ENCODE data around the gene CCDC85A. TPM values are rescaled to one million over a fixed set of nuclear protein-coding genes. Genes with fewer than 3 reads are reported as not detected.

The CCDC85A gene
- total and polyA plus RNA-seq, 12 donors = 0.13 to 1.1 (median 0.65) TPM; not detected in 1

- no peak for DNase-seq
- no peak for TF ChIP-seq CTCF (IDR thresholded peaks at IDR 0.05)
- no peak for TF ChIP-seq POLR2A (IDR thresholded peaks at IDR 0.05)
- 49 to 69% (median 66%) methylated on average over 2 of the region's 2 CpGs for WGBS, 4 donors
- intact Hi-C loops (cut with DNase I) = no loop called here
- Histone ChIP-seq H3K4me3 (no peak overlapping the region), H3K9me3 (replicated peaks in 1 of 3) (no peaks in the 10 kb centered on the region), H3K36me3 (replicated peaks in 1 of 2) (no peaks in the 10 kb centered on the region), H3K4me1 (replicated peaks in 1 of 2) (no peaks in the 10 kb centered on the region), H3K27ac (no peak overlapping the region), H3K27me3 (no peaks in the 10 kb centered on the region)
Measured at GRCh38 chr2:56361844-56362243, 178.1 kb downstream of the CCDC85A start.

- DNase-seq = no peak
- no peak for TF ChIP-seq POLR2A (IDR thresholded peaks at IDR 0.05)
- TF ChIP-seq CTCF (IDR thresholded peaks at IDR 0.05) = no peak
- Histone ChIP-seq H3K4me3 (no peak overlapping the region), H3K9me3 (replicated peaks in 1 of 3) (no peaks in the 10 kb centered on the region), H3K27ac (no peak overlapping the region), H3K4me1 (replicated peaks in 1 of 2) (no peaks in the 10 kb centered on the region), H3K27me3 (no peaks in the 10 kb centered on the region), H3K36me3 (replicated peaks in 1 of 2) (no peaks in the 10 kb centered on the region)
- 57 to 69% (median 60%) methylated on average over 2 of the region's 2 CpGs for WGBS, 4 donors
- intact Hi-C loops (cut with DNase I) = no loop called here
Measured at GRCh38 chr2:56364902-56365301, 181.1 kb downstream of the CCDC85A start.

- no peaks in the 10 kb centered on the region for H3K36me3 ChIP-seq (replicated peaks in 1 of 2)
- H3K27ac ChIP-seq = no peak overlapping the region
- 73 to 84% (median 76%) methylated on average over 2 of the region's 2 CpGs for WGBS, 4 donors
- H3K4me3 ChIP-seq = no peak overlapping the region
- intact Hi-C loops (cut with DNase I) = no loop called here
- DNase-seq = no peak
- TF ChIP-seq POLR2A (IDR thresholded peaks at IDR 0.05) = no peak
- no peak for TF ChIP-seq CTCF (IDR thresholded peaks at IDR 0.05)
- no peaks in the 10 kb centered on the region for H3K9me3 ChIP-seq (replicated peaks in 1 of 3)
- no peaks in the 10 kb centered on the region for H3K27me3 ChIP-seq
- H3K4me1 ChIP-seq (replicated peaks in 1 of 2) = no peaks in the 10 kb centered on the region
Measured at GRCh38 chr2:56369316-56369715, 185.5 kb downstream of the CCDC85A start.

- H3K27ac ChIP-seq = no peak overlapping the region
- no peak for DNase-seq
- 89 to 93% (median 90%) methylated on average over 6 of the region's 6 CpGs for WGBS, 4 donors
- intact Hi-C loops (cut with DNase I) = no loop called here
- no peaks in the 10 kb centered on the region for H3K9me3 ChIP-seq (replicated peaks in 1 of 3)
- H3K27me3 ChIP-seq = no peaks in the 10 kb centered on the region
- TF ChIP-seq POLR2A (IDR thresholded peaks at IDR 0.05) (no peak), CTCF (IDR thresholded peaks at IDR 0.05) (no peak)
- no peaks in the 10 kb centered on the region for H3K36me3 ChIP-seq (replicated peaks in 1 of 2)
- no peak overlapping the region for H3K4me3 ChIP-seq
- H3K4me1 ChIP-seq (replicated peaks in 1 of 2) = no peaks in the 10 kb centered on the region
Measured at GRCh38 chr2:56372071-56372656, 188.4 kb downstream of the CCDC85A start.
